Endothelial cell of umbilical vein (primary cell): ENCODE measurements around the gene LACTBL1. TPM values are rescaled to one million over a fixed set of nuclear protein-coding genes. Genes with fewer than 3 reads are reported as not detected.

Experiments used
- BruUV-seq: library from RNA; stranded (reverse); fragments of 400-500 nt; replicated peaks from 2 replicates; lab custom pipeline; 2021; lab: Mats Ljungman, UMichigan
- CTCF ChIA-PET: fragments of 300-600, 350-600 bp; sonication (Branson Sonifier 250); formaldehyde crosslinking; loops from one replicate; lab custom pipeline; 2021; ENCODE audit warnings: antibody characterized with exemption, inconsistent platforms; lab: Charles Lee
- POLR2A ChIA-PET: fragments of 300-600, 350-600 bp; sonication (Branson Sonifier 250); formaldehyde crosslinking; loops from one replicate; lab custom pipeline; 2021; ENCODE audit warnings: antibody characterized with exemption, inconsistent platforms; lab: Charles Lee
- DNase-seq: peaks from one replicate; pipeline ENCODE4 v3.0.0-alpha.2; 2011; ENCODE audit warnings: low read depth, low spot score
- FAIRE-seq: peaks from 2 replicates; lab custom pipeline; 2011; peaks lifted over from hg19 to GRCh38; lab: Jason Lieb, UNC
- H2AFZ ChIP-seq: 2 replicates; pipeline ENCODE4 v1.6.0; 2012; ENCODE audit warnings: low read depth, low read length, control low read depth, inconsistent platforms
- H3K27ac ChIP-seq: 2 replicates; pipeline ENCODE4 v1.5.1; 2011; ENCODE audit warnings: low read depth, mild to moderate bottlenecking, control low read depth, low read length, moderate library complexity; ENCODE audit not compliant: insufficient read depth
- H3K27me3 ChIP-seq, 2 experiments: 2 replicates each; pipeline versions ENCODE4 v1.6.0 to v1.6.1; 2011; ENCODE audit warnings: low read length in 2 of 2, mixed read lengths in 1 of 2; ENCODE audit not compliant: control insufficient read depth in 2 of 2, insufficient read depth in 2 of 2
- H3K36me3 ChIP-seq, 2 experiments: 2 replicates in 1 of 2; 3 replicates in 1 of 2; pipeline ENCODE4 v1.5.1; 2011; ENCODE audit warnings: low read length in 2 of 2, mild to moderate bottlenecking in 1 of 2, moderate library complexity in 1 of 2; ENCODE audit not compliant: control insufficient read depth in 2 of 2, insufficient read depth in 2 of 2; ENCODE audit errors: extremely low read depth in 1 of 2
- H3K4me1 ChIP-seq: 3 replicates; pipeline ENCODE4 v1.5.1; 2011; ENCODE audit warnings: mild to moderate bottlenecking, low read length; ENCODE audit not compliant: control insufficient read depth, insufficient read depth; ENCODE audit errors: extremely low read depth
- H3K4me2 ChIP-seq: 2 replicates; pipeline ENCODE4 v1.6.1; 2011; ENCODE audit warnings: low read length, control low read depth, mixed read lengths; ENCODE audit not compliant: insufficient read depth
- H3K4me3 ChIP-seq, 3 experiments: fragments of 200-600 bp in 1 of 3; sonication (generic), shearing (Covaris generic) in 1 of 3; replicated peaks in 1 of 3; 2 replicates each; pipeline ENCODE4 v1.5.1; 2011 to 2016; ENCODE audit warnings: control low read depth in 3 of 3, low read length in 3 of 3, mild to moderate bottlenecking in 2 of 3, inconsistent platforms in 1 of 3, low read depth in 1 of 3, moderate library complexity in 1 of 3; ENCODE audit not compliant: insufficient read depth in 1 of 3
- H3K79me2 ChIP-seq: 2 replicates; pipeline ENCODE4 v1.6.0; 2012; ENCODE audit warnings: low read length, inconsistent platforms; ENCODE audit not compliant: control insufficient read depth, insufficient read depth
- H3K9ac ChIP-seq: replicated peaks from 2 replicates; pipeline ENCODE3; 2011; ENCODE audit warnings: low read length, control low read depth; ENCODE audit not compliant: insufficient read depth; ENCODE audit errors: extremely low read depth
- H3K9me1 ChIP-seq: replicated peaks from 3 replicates; pipeline ENCODE4 v1.6.0; 2011; ENCODE audit warnings: mild to moderate bottlenecking, low read length; ENCODE audit not compliant: control insufficient read depth, insufficient read depth; ENCODE audit errors: extremely low read depth
- H3K9me3 ChIP-seq: replicated peaks from 2 replicates; pipeline ENCODE4 v1.5.1; 2012; ENCODE audit warnings: low read length, inconsistent platforms; ENCODE audit not compliant: control insufficient read depth, insufficient read depth
- H4K20me1 ChIP-seq: replicated peaks from 2 replicates; pipeline ENCODE3; 2011; ENCODE audit warnings: mild to moderate bottlenecking, low read length; ENCODE audit not compliant: control insufficient read depth, insufficient read depth; ENCODE audit errors: extremely low read depth
- CTCF ChIP-seq, 2 donors: IDR thresholded peaks; 1 replicate in 1 of 2; 2 replicates in 1 of 2; pipeline ENCODE4 v1.5.1; 2011; ENCODE audit warnings: low read length in 2 of 2, mild to moderate bottlenecking in 2 of 2, moderate library complexity in 2 of 2, control low read depth in 1 of 2, inconsistent platforms in 1 of 2, low read depth in 1 of 2; ENCODE audit not compliant: insufficient read depth in 1 of 2; ENCODE audit errors: extremely low read depth in 1 of 2
- EZH2 ChIP-seq: IDR thresholded peaks from 2 replicates; pipeline ENCODE4 v1.6.1; 2012; ENCODE audit warnings: borderline replicate concordance, low read depth, mild to moderate bottlenecking, moderate library complexity, low read length, inconsistent platforms; ENCODE audit not compliant: severe bottlenecking
- FOS ChIP-seq: IDR thresholded peaks from 2 replicates; pipeline ENCODE4 v1.6.1; 2011; ENCODE audit warnings: mild to moderate bottlenecking, low read length, moderate library complexity, borderline replicate concordance; ENCODE audit not compliant: insufficient read depth
- GATA2 ChIP-seq: IDR thresholded peaks from 2 replicates; pipeline ENCODE4 v1.7.0; 2011; ENCODE audit warnings: low read depth, mild to moderate bottlenecking, moderate library complexity, mixed read lengths, low read length; ENCODE audit not compliant: insufficient read length, insufficient read depth
- JUN ChIP-seq: IDR thresholded peaks from 2 replicates; pipeline ENCODE4 v1.6.1; 2011; ENCODE audit warnings: borderline replicate concordance, low read depth; ENCODE audit not compliant: insufficient read length, insufficient read depth
- MAX ChIP-seq: IDR thresholded peaks from 2 replicates; pipeline ENCODE4 v1.6.1; 2011; ENCODE audit not compliant: insufficient read depth, insufficient read length
- MYC ChIP-seq: IDR thresholded peaks from one replicate; pipeline ENCODE4 v1.6.1; 2011; ENCODE audit warnings: mild to moderate bottlenecking, low read depth, low read length
- POLR2A ChIP-seq: IDR thresholded peaks from 2 replicates; pipeline ENCODE4 v1.6.1; 2012; ENCODE audit warnings: low read depth, mild to moderate bottlenecking, control low read depth, low read length
- POLR2AphosphoS5 ChIP-seq: IDR thresholded peaks from 2 replicates; pipeline ENCODE4 v1.6.1; 2012; ENCODE audit warnings: low read depth, mild to moderate bottlenecking, control low read depth, low read length, moderate library complexity; ENCODE audit not compliant: insufficient read depth
- dilution Hi-C: fragments of 300-500 bp; cut with MboI; formaldehyde crosslinking; loops from one replicate; pipeline ENCODE4 v1.15.0; 2019; ENCODE audit warnings: low sequenced_read_pairs; ENCODE audit not compliant: extremely low pct_ligation_motif_present
- intact Hi-C: fragments of 100-400 bp; cut with micrococcal nuclease; formaldehyde crosslinking; loops from one replicate; pipeline ENCODE4 v1.10.0; 2022
- polyA plus RNA-seq, 4 experiments: library from polyadenylated mRNA; depleted of rRNA in 3 of 4; stranded (reverse) in 3 of 4; unstranded in 1 of 4; fragments of >200 nt; gene quantifications; 2 replicates each; pipeline versions ENCODE4 v1.2.1 to v1.2.3, GENCODE V29; 2011 to 2012; ENCODE audit warnings: missing spikeins in 1 of 4
- total RNA-seq: library from RNA; stranded (reverse); gene quantifications from 2 replicates; pipeline ENCODE4 v1.2.3, GENCODE V29; 2021

Gene LACTBL1
- total and polyA plus RNA-seq, 2 donors (not counting 3 experiments of a cell fraction or from before 2014, with no cell fraction given): not detected

- H4K20me1 ChIP-seq: no peaks in the 10 kb centered on the region
- ChIA-PET POLR2A (no interaction called here), CTCF (interaction anchor here (1.9 to 2.1 kb wide), 2 partner anchors 51 to 208 kb away, joined by 5 to 6 read pairs; no protein-coding TSS in a partner anchor)
- no peak for TF ChIP-seq JUN
- no peak for TF ChIP-seq MYC
- no peak for TF ChIP-seq POLR2A
- TF ChIP-seq POLR2AphosphoS5: no peak
- TF ChIP-seq FOS: no peak
- TF ChIP-seq GATA2: no peak
- TF ChIP-seq CTCF (IDR thresholded peaks at IDR 0.05; ENCODE audit: extremely low read depth in 1 of 2, insufficient read depth in 1 of 2, low read depth in 1 of 2, low read length in 2 of 2): no peak
- no peak for TF ChIP-seq MAX
- TF ChIP-seq EZH2: no peak
- dilution Hi-C loops: no loop called here
- no peaks in the 10 kb centered on the region for H3K9me1 ChIP-seq
- no peaks in the 10 kb centered on the region for H3K4me1 ChIP-seq
- H3K4me3 ChIP-seq: no peak overlapping the region
- no peak overlapping the region for H2AFZ ChIP-seq
- no peak overlapping the region for H3K9ac ChIP-seq
- BruUV-seq: no TSS peak
- no peaks in the 10 kb centered on the region for H3K9me3 ChIP-seq
- intact Hi-C loops: no loop called here
- H3K36me3 ChIP-seq: peaks cover 3 to 23% of the 10 kb centered on the region in 2 experiments
- H3K79me2 ChIP-seq: no peaks in the 10 kb centered on the region
- FAIRE-seq (no peak), DNase-seq (no peak)
- no peaks in the 10 kb centered on the region for H3K27me3 ChIP-seq
- no peak overlapping the region for H3K27ac ChIP-seq
- H3K4me2 ChIP-seq: no peak overlapping the region
These were observed 60.4 kb downstream of the LACTBL1 start for GRCh38 chr1:22912311-22912710.
